Heart left ventricle (tissue), 16 donors: ENCODE results near the gene KCNK13. TPM values are rescaled to one million over a fixed set of nuclear protein-coding genes. Genes with fewer than 3 reads are reported as not detected.

Source experiments
- ATAC-seq, 4 donors: fragments of 200-7000 bp; cut with Tn5 transposase; one replicate each; pipeline ENCODE4 v1.9.1; 2020 to 2022; ENCODE audit warnings: moderate library complexity in 4 of 4, mild to moderate bottlenecking in 3 of 4, moderate number of reproducible peaks in 1 of 4
- DNase-seq, 5 donors: peaks; one replicate each; pipeline ENCODE4 v3.0.0-alpha.2; 2020
- H3K27ac ChIP-seq, 12 donors: fragments of 200-600 bp; sonication (generic) in 4 of 12; one replicate each; pipeline versions ENCODE4 v1.5.0 to v1.8.0; 2016 to 2022; ENCODE audit warnings: mild to moderate bottlenecking in 2 of 12
- H3K27me3 ChIP-seq, 9 donors: fragments of 200-600 bp; sonication (generic) in 2 of 9; one replicate each; pipeline versions ENCODE4 v1.5.1 to v1.8.0; 2016 to 2022; ENCODE audit warnings: mild to moderate bottlenecking in 3 of 9
- H3K36me3 ChIP-seq, 9 donors: fragments of 200-600 bp; sonication (generic) in 2 of 9; one replicate each; pipeline versions ENCODE4 v1.5.0 to v1.8.0; 2018 to 2022; ENCODE audit warnings: mild to moderate bottlenecking in 2 of 9
- H3K4me1 ChIP-seq, 12 donors: fragments of 200-600 bp; sonication (generic) in 4 of 12; one replicate each; pipeline versions ENCODE4 v1.5.0 to v1.8.0; 2016 to 2022; ENCODE audit warnings: mild to moderate bottlenecking in 3 of 12
- H3K4me3 ChIP-seq, 12 donors: fragments of 200-600 bp; sonication (generic) in 4 of 12; one replicate each; pipeline versions ENCODE4 v1.5.0 to v1.8.0; 2017 to 2022; ENCODE audit warnings: mild to moderate bottlenecking in 9 of 12, moderate library complexity in 4 of 12
- H3K9me3 ChIP-seq, 12 donors: fragments of 200-600 bp; sonication (generic) in 4 of 12; one replicate each; pipeline versions ENCODE4 v1.5.0 to v1.8.0; 2016 to 2022; ENCODE audit warnings: mild to moderate bottlenecking in 1 of 12
- CTCF ChIP-seq, 12 donors: fragments of 200-600 bp; sonication (generic) in 4 of 12; IDR thresholded peaks; one replicate each; pipeline versions ENCODE4 v1.5.0 to v1.8.0; 2018 to 2022; ENCODE audit warnings: antibody characterized with exemption in 12 of 12, mild to moderate bottlenecking in 5 of 12
- POLR2A ChIP-seq, 2 donors: fragments of 450-650 bp; IDR thresholded peaks; one replicate each; pipeline ENCODE4 v1.6.1; 2017; ENCODE audit warnings: antibody characterized with exemption in 2 of 2, mild to moderate bottlenecking in 2 of 2, moderate library complexity in 2 of 2
- WGBS, 4 donors: extraction: QIAGEN DNeasy Blood & Tissue Kit in 2 of 4; methylation state at CpG; one replicate each; pipeline versions ENCODE4 v1.1.5 to v1.1.7; 2013 to 2018; 5-methylcytosine and 5-hydroxymethylcytosine counted together
- intact Hi-C, 10 donors: fragments of 100-400 bp; cut with DNase I; formaldehyde crosslinking; loops; one replicate each; pipeline versions ENCODE4 v1.11.1 to v1.14.2; 2022
- polyA plus RNA-seq, 2 donors: library from polyadenylated mRNA; stranded (reverse); fragments of 200-250 nt; gene quantifications; one replicate each; pipeline ENCODE4 v1.2.3, GENCODE V29; 2013
- total RNA-seq, 9 donors: library from RNA; depleted of rRNA in 2 of 9; stranded (reverse); fragments of >200 nt in 2 of 9; fragmentation: NEBNext Ultra II Directional in 3 of 9; extraction: Animal tissue kit (Norgen Biotek cat#: 25700) in 3 of 9; gene quantifications; one replicate each; pipeline versions ENCODE4 v1.1.0 to v1.2.4, GENCODE V29; 2016 to 2023
- donor health status: ischemic (EF 13 %, LVEDD 7.1; RV severe dilation, severe dysfunction).
- donor health status: healthy with polysubstance abuse.
- donor health status: DM: no; HTN: yes; CAD: no.
- donor health status: DM: no; HTN: no; CAD: no.
- donor health status: ischemic (EF 25% LVEDD 6.9; RV normal size, moderate dysfunction).
- donor health status: ischemic (EF 25% LVEDD 5.7; RV mildly dilated, moderate dysfunction).
- donor health status: healthy.
- donor health status: DM: yes; HTN: yes; CAD: no.
- donor health status: ischemic (EF 35%, LVEDD 5.7; RV mildly dilated, moderate dysfunction).
- donor health status: nonischemic (EF 11% LVEDD 7.7; RV severe dilation, severe dysfunction).
- donor health status: DM: yes; HTN: yes; CAD: no.
- donor health status: PGD.
- donor health status: ischemic (EF 29% LVEDD 5.4; RV normal size, mild dysfunction).
- donor health status: nonischemic (EF 23%, LVEDD 6.1; RV moderate dilation, normal function).

KCNK13 gene
- total and polyA plus RNA-seq, 11 donors = 0.16 to 10.7 (median 1.3) TPM

GRCh38 chr14:90034156-90034555 lies 27.6 kb upstream of the KCNK13 start:
- no peak for TF ChIP-seq POLR2A (IDR thresholded peaks at IDR 0.05)
- no peak for TF ChIP-seq CTCF (IDR thresholded peaks at IDR 0.05)
- Histone ChIP-seq H3K4me3 (no peak overlapping the region), H3K27me3 (no peaks in the 10 kb centered on the region), H3K9me3 (peaks cover 0 to 7% (median 0%) of the 10 kb centered on the region in 12 donors), H3K27ac (no peak overlapping the region), H3K4me1 (no peaks in the 10 kb centered on the region), H3K36me3 (peaks cover 0 to 53% (median 17%) of the 10 kb centered on the region in 9 donors)
- ATAC-seq (no peak), DNase-seq (no peak)
- WGBS, 4 donors = 87 to 98% (median 97%) methylated on average over 2 of the region's 2 CpGs
- intact Hi-C loops = no loop called here

- Histone ChIP-seq H3K27me3 (no peaks in the 10 kb centered on the region), H3K9me3 (peaks cover 0 to 7% (median 0%) of the 10 kb centered on the region in 12 donors), H3K4me1 (no peaks in the 10 kb centered on the region), H3K27ac (no peak overlapping the region), H3K4me3 (no peak overlapping the region), H3K36me3 (peaks cover 0 to 55% (median 17%) of the 10 kb centered on the region in 9 donors)
- TF ChIP-seq CTCF (IDR thresholded peaks at IDR 0.05) (no peak), POLR2A (IDR thresholded peaks at IDR 0.05) (no peak)
- DNase-seq (no peak), ATAC-seq (no peak)
- intact Hi-C loops = no loop called here
- WGBS, 4 donors = 96 to 98% (median 97%) methylated on average over 6 of the region's 6 CpGs
These were observed 26.8 kb upstream of the KCNK13 start for GRCh38 chr14:90034835-90035525.

GRCh38 chr14:90039253-90040010 lies 22.4 kb upstream of the KCNK13 start:
- no peak for DNase-seq
- 94 to 97% (median 96%) methylated on average over 11 of the region's 11 CpGs for WGBS, 4 donors
- intact Hi-C loops = no loop called here
- Histone ChIP-seq H3K27ac (no peak overlapping the region), H3K9me3 (peaks cover 0 to 7% (median 0%) of the 10 kb centered on the region in 12 donors), H3K4me1 (no peaks in the 10 kb centered on the region), H3K4me3 (no peak overlapping the region), H3K36me3 (peaks cover 0 to 33% (median 5%) of the 10 kb centered on the region in 9 donors), H3K27me3 (no peaks in the 10 kb centered on the region)
- TF ChIP-seq CTCF (IDR thresholded peaks at IDR 0.05) (no peak), POLR2A (IDR thresholded peaks at IDR 0.05) (no peak)
- ATAC-seq = no peak

GRCh38 chr14:90040411-90040810 lies 21.4 kb upstream of the KCNK13 start:
- WGBS, 4 donors = 77 to 92% (median 81%) methylated on average over 3 of the region's 3 CpGs
- H3K27me3 ChIP-seq = no peaks in the 10 kb centered on the region
- no peak for ATAC-seq
- no peak for TF ChIP-seq CTCF (IDR thresholded peaks at IDR 0.05)
- no peak for TF ChIP-seq POLR2A (IDR thresholded peaks at IDR 0.05)
- peaks cover 0 to 24% (median 2%) of the 10 kb centered on the region in 9 donors for H3K36me3 ChIP-seq
- peaks cover 0 to 3% (median 0%) of the 10 kb centered on the region in 12 donors for H3K4me1 ChIP-seq
- peaks cover 0 to 7% (median 0%) of the 10 kb centered on the region in 12 donors for H3K9me3 ChIP-seq
- no peak overlapping the region for H3K27ac ChIP-seq
- intact Hi-C loops = no loop called here
- no peak overlapping the region for H3K4me3 ChIP-seq
- DNase-seq = no peak
